Mucosa of descending colon (tissue), 3 donors: ENCODE results near the gene PDZRN4. TPM values are rescaled to one million over a fixed set of nuclear protein-coding genes. Genes with fewer than 3 reads are reported as not detected.

Source experiments
- ATAC-seq: fragments of 200-7000 bp; cut with Tn5 transposase; one replicate; pipeline ENCODE4 v1.9.1; 2020; ENCODE audit warnings: mild to moderate bottlenecking, moderate library complexity
- DNase-seq, 3 donors: peaks; one replicate each; pipeline ENCODE4 v3.0.0-alpha.2; 2020
- H3K36me3 ChIP-seq: fragments of 200-600 bp; one replicate; pipeline ENCODE4 v1.8.0; 2021; ENCODE audit warnings: low read depth, mild to moderate bottlenecking
- H3K4me1 ChIP-seq: fragments of 200-600 bp; one replicate; pipeline ENCODE4 v1.8.0; 2021; ENCODE audit warnings: low read depth, mild to moderate bottlenecking
- H3K4me3 ChIP-seq: fragments of 200-600 bp; one replicate; pipeline ENCODE4 v1.8.0; 2021; ENCODE audit warnings: mild to moderate bottlenecking
- H3K9me3 ChIP-seq: fragments of 200-600 bp; one replicate; pipeline ENCODE4 v1.8.0; 2021; ENCODE audit warnings: mild to moderate bottlenecking
- intact Hi-C, 2 donors: fragments of 100-400 bp; cut with DNase I in 1 of 2; cut with micrococcal nuclease in 1 of 2; formaldehyde crosslinking; loops; one replicate each; pipeline versions ENCODE4 v1.11.0 to v1.11.1; 2022; cut with DNase I, micrococcal nuclease
- total RNA-seq, 3 donors: library from RNA; stranded (reverse); fragmentation: NEBNext Ultra II Directional in 2 of 3; extraction: Animal tissue kit (Norgen Biotek cat#: 25700) in 2 of 3; gene quantifications; one replicate each; pipeline versions ENCODE4 v1.2.1 to v1.2.4, GENCODE V29; 2021 to 2023
- TF ChIP-seq, protein P1 (sequence below): fragments of 200-600 bp; IDR thresholded peaks from one replicate; pipeline ENCODE4 v1.8.0; 2022; ENCODE audit warnings: antibody characterized with exemption, mild to moderate bottlenecking
- donor health status: DM: no; HTN: no; CAD: no; lungs with moderate emphysema.
- donor health status: DM: no; HTN: no; CAD: no.
- donor health status: DM: no; HTN: yes; CAD: no.

PDZRN4 gene
- total RNA-seq, 3 donors from 2014 or later = 0.78 to 46.9 (median 2.0) TPM

DNA sequence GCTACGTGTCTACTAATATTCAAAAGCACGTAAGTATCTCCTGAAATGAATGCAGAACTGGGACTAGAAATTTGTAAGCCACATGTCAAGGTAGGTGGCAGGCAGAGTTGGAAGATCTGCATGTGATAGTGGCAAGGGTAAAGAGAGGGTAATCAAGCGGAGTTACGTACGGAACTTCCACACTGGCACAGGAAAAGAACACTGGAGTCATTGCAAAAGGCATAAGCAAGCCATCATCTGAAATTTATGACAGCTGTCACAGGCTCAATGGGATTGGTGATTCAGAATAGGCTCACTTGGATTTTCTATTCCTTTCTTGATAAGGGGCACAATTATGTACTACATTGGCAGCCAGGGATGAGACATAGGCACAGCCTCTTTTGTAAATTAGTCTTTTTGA lies 245.3 kb downstream of the PDZRN4 start:
- intact Hi-C loops = no loop called here
- DNase-seq = no peak

DNA sequence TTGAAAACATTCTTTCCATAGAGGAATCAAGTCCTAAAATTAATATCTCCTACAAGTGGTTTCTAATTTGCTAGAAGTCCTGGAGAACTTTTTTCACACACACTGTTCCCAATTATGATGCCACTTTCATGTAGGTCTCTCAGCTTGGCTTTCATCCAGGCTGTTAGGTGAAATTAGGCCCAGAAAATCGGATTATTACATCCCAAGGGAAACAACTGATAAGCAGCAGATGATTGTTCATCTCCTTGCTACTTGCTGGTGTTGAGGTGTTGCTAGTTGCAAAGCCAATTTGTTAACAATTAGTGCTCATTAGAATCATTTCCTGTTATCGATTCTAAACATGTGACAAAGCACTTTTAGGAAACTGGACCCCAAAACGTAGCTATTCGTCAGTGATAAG lies 248.0 kb downstream of the PDZRN4 start:
- ATAC-seq (no peak), DNase-seq (no peak)
- no peaks in the 10 kb centered on the region for H3K4me1 ChIP-seq
- TF ChIP-seq, protein P1, sequence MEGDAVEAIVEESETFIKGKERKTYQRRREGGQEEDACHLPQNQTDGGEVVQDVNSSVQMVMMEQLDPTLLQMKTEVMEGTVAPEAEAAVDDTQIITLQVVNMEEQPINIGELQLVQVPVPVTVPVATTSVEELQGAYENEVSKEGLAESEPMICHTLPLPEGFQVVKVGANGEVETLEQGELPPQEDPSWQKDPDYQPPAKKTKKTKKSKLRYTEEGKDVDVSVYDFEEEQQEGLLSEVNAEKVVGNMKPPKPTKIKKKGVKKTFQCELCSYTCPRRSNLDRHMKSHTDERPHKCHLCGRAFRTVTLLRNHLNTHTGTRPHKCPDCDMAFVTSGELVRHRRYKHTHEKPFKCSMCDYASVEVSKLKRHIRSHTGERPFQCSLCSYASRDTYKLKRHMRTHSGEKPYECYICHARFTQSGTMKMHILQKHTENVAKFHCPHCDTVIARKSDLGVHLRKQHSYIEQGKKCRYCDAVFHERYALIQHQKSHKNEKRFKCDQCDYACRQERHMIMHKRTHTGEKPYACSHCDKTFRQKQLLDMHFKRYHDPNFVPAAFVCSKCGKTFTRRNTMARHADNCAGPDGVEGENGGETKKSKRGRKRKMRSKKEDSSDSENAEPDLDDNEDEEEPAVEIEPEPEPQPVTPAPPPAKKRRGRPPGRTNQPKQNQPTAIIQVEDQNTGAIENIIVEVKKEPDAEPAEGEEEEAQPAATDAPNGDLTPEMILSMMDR = no peak
- H3K36me3 ChIP-seq = no peaks in the 10 kb centered on the region
- intact Hi-C loops = no loop called here
- no peak overlapping the region for H3K4me3 ChIP-seq
- H3K9me3 ChIP-seq = no peaks in the 10 kb centered on the region

More for the DNA sequence above, 245.3 kb downstream of the PDZRN4 start:
- no peak for ATAC-seq
- Histone ChIP-seq H3K4me3 (no peak overlapping the region), H3K36me3 (no peaks in the 10 kb centered on the region), H3K4me1 (no peaks in the 10 kb centered on the region), H3K9me3 (no peaks in the 10 kb centered on the region)
- TF ChIP-seq, protein P1 = no peak

DNA sequence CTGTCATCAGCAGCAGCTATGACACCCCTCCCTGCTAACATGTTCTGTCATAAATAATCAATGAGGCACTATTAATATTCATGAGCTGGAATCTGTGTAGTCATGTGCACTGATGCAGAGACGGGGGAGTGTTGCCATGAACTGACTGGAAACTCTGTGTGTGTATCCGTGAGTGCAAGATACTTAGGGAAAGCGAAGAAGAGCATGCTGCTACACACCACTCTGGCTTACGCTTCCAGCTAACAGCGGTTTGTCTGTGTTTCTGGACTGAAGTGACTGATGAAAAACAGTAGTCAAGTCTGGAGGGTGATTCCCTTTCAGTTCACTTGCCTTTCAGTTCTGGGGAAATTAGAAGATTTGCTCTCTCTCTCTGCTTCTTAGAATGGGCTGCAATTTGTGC lies 249.4 kb downstream of the PDZRN4 start:
- no peaks in the 10 kb centered on the region for H3K9me3 ChIP-seq
- DNase-seq (no peak), ATAC-seq (no peak)
- H3K36me3 ChIP-seq = no peaks in the 10 kb centered on the region
- H3K4me1 ChIP-seq = no peaks in the 10 kb centered on the region
- TF ChIP-seq, protein P1 = no peak
- intact Hi-C loops = no loop called here
- H3K4me3 ChIP-seq = no peak overlapping the region

DNA sequence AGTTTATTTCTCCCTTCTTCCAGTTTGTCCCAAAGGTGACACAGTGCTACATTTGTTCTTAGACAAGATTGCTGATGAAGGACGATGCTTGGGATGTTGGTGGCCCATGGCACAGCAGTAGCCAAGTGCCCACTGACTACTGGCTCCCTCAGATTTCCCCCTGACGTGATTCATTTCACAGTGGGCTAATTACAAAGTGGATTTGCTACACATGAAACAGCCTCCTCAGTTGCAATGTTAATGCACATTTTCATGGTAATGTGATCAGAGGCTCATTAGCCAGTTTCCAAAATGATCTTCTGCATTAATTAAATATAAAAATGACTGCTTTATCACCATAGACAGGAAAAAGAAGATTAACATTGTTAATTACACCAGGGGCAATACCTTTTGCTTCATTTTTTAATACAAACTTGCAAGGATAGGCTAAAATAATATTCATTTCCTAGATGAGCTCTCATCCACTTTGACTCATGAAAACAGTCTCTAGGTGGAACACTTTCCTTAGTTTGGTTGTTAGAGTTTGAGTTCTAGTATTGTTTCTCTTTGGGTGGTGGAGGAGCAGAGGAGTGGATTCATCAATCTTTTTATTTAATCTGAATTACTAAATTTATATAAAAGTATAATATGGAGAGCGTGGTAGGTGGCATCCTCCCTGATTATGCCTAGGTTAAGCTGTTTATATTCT lies 250.9 kb downstream of the PDZRN4 start:
- TF ChIP-seq, protein P1 = no peak
- H3K9me3 ChIP-seq = no peaks in the 10 kb centered on the region
- H3K4me1 ChIP-seq = no peaks in the 10 kb centered on the region
- no peaks in the 10 kb centered on the region for H3K36me3 ChIP-seq
- intact Hi-C loops = no loop called here
- no peak for DNase-seq
- ATAC-seq = no peak
- H3K4me3 ChIP-seq = no peak overlapping the region

DNA sequence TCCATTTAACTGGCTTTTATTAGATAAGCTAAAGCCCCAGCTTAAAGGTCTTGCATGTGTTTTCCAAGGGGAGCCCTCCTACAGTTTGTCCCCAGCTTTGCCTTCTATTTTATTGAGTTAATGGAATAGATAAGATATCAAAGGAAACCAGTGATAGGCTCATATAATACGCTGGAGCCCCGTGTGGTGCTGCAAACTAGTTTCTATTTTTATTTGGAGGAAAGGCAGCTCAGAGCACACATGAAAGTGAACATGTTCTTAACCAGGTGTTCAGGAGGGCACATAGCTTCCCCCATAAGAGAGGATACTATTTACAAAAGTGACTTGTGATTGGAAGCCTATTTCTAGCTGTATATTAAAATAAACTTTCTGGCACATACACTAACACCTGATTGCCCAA lies 251.7 kb downstream of the PDZRN4 start:
- no peak overlapping the region for H3K4me3 ChIP-seq
- no peaks in the 10 kb centered on the region for H3K9me3 ChIP-seq
- ATAC-seq (no peak), DNase-seq (no peak)
- H3K4me1 ChIP-seq = no peaks in the 10 kb centered on the region
- TF ChIP-seq, protein P1 = no peak
- no peaks in the 10 kb centered on the region for H3K36me3 ChIP-seq
- intact Hi-C loops = no loop called here

DNA sequence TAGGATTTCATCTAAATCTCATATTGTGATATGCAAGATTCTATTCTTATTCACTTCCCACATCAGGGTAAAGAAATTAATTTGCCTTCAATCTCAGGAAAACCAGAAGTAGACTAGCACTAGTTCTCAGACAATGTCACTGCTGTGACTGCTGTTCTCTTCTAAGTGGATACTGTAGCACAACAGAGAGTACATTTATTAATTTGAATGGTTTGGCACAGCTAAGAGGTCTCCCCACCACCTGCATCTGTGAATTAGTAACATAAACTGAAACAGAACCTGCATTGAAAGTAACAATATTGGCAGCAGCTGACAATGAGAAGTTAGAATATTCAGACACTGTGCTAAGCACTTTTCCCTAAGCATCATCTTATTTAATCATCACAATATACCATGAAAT lies 253.1 kb downstream of the PDZRN4 start:
- no peak for ATAC-seq
- Histone ChIP-seq H3K4me3 (no peak overlapping the region), H3K9me3 (no peaks in the 10 kb centered on the region), H3K4me1 (no peaks in the 10 kb centered on the region), H3K36me3 (no peaks in the 10 kb centered on the region)
- no peak for DNase-seq
- intact Hi-C loops = no loop called here
- TF ChIP-seq, protein P1 = no peak
